ENCODE measurements around the gene HYCC1. TPM values are rescaled to one million over a fixed set of nuclear protein-coding genes. Genes with fewer than 3 reads are reported as not detected.

HYCC1 gene
- total and polyA plus RNA-seq, 9 donors = 8.3 to 27.4 (median 24.2) TPM

DNA sequence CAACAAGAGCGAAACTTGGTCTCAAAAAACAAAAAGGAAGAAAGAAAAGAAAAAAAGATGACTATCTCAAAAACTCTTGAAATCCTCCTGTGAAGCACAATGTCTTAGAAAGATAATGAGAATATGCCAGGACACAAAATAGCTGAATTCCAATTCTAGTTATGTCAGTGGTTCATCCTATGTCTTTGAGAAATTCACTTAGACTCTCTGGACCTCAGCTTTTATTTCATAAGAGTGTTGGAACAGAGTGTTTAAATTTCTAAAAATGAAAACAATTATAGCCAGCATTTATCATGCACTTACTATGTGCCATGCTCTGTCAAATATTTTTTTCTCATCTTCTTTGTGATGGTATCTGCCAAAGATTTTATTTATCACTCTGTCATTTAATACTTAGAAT is 13.3 kb upstream of the HYCC1 start:
- Histone ChIP-seq H3K4me3 (no peak overlapping the region), H3K27ac (no peak overlapping the region), H3K9me3 (no peaks in the 10 kb centered on the region), H3K4me1 (ENCODE audit: insufficient read depth) (no peaks in the 10 kb centered on the region), H3K27me3 (no peaks in the 10 kb centered on the region), H3K36me3 (no peaks in the 10 kb centered on the region)
- DNase-seq = no peak
- intact Hi-C loops (cut with DNase I) = no loop called here
- TF ChIP-seq EP300 (IDR thresholded peaks at IDR 0.05) (no peak), POLR2A (IDR thresholded peaks at IDR 0.05) (no peak)
- TF ChIP-seq, protein P1, sequence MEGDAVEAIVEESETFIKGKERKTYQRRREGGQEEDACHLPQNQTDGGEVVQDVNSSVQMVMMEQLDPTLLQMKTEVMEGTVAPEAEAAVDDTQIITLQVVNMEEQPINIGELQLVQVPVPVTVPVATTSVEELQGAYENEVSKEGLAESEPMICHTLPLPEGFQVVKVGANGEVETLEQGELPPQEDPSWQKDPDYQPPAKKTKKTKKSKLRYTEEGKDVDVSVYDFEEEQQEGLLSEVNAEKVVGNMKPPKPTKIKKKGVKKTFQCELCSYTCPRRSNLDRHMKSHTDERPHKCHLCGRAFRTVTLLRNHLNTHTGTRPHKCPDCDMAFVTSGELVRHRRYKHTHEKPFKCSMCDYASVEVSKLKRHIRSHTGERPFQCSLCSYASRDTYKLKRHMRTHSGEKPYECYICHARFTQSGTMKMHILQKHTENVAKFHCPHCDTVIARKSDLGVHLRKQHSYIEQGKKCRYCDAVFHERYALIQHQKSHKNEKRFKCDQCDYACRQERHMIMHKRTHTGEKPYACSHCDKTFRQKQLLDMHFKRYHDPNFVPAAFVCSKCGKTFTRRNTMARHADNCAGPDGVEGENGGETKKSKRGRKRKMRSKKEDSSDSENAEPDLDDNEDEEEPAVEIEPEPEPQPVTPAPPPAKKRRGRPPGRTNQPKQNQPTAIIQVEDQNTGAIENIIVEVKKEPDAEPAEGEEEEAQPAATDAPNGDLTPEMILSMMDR (IDR thresholded peaks at IDR 0.05) = no peak
- WGBS, 3 donors = 95 to 100% (median 100%) methylated on average over 1 of the region's 1 CpG

- WGBS, 3 donors = 61 to 78% (median 76%) methylated on average over 4 of the region's 4 CpGs
- Histone ChIP-seq H3K4me3 (no peak overlapping the region), H3K27ac (no peak overlapping the region), H3K9me3 (no peaks in the 10 kb centered on the region), H3K27me3 (no peaks in the 10 kb centered on the region), H3K36me3 (no peaks in the 10 kb centered on the region), H3K4me1 (ENCODE audit: insufficient read depth) (no peaks in the 10 kb centered on the region)
- TF ChIP-seq, protein P1 (IDR thresholded peaks at IDR 0.05) = no peak
- TF ChIP-seq POLR2A (IDR thresholded peaks at IDR 0.05) (no peak), EP300 (IDR thresholded peaks at IDR 0.05) (no peak)
- DNase-seq = no peak
- intact Hi-C loops (cut with DNase I) = no loop called here
Observed at GRCh38 chr7:23026164-23026563, 12.2 kb upstream of the HYCC1 start.

DNA sequence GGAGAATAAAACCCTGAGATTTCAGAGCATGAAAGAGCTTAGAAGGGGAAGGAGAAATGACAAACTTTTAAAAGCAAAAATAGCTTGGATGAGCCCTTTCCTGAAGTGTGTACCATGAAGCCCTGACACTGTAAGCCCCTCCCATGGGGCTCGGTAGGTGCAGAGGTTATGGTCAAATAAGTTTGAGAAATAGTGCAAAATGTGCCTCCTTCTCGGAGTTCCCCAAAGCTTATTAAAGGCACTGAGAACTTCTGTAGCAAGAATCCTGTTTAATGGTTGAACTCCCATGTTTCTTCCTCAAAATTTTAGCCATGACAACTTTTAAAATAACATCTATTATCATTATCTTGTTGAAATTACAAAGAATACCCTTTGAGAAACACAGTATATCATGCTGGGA is 10.5 kb upstream of the HYCC1 start:
- TF ChIP-seq POLR2A (IDR thresholded peaks at IDR 0.05) (no peak), EP300 (IDR thresholded peaks at IDR 0.05) (no peak)
- TF ChIP-seq, protein P1 (IDR thresholded peaks at IDR 0.05) = no peak
- intact Hi-C loops (cut with DNase I) = no loop called here
- H3K36me3 ChIP-seq = no peaks in the 10 kb centered on the region
- H3K4me3 ChIP-seq = no peak overlapping the region
- no peaks in the 10 kb centered on the region for H3K27me3 ChIP-seq
- no peaks in the 10 kb centered on the region for H3K9me3 ChIP-seq
- WGBS, 3 donors = 85 to 93% (median 93%) methylated on average over 2 of the region's 2 CpGs
- no peaks in the 10 kb centered on the region for H3K4me1 ChIP-seq (ENCODE audit: insufficient read depth)
- no peak overlapping the region for H3K27ac ChIP-seq
- no peak for DNase-seq

- H3K4me1 ChIP-seq (ENCODE audit: insufficient read depth) = no peaks in the 10 kb centered on the region
- WGBS, 3 donors = 89 to 94% (median 94%) methylated on average over 2 of the region's 2 CpGs
- no peak for DNase-seq
- H3K27me3 ChIP-seq = no peaks in the 10 kb centered on the region
- TF ChIP-seq EP300 (IDR thresholded peaks at IDR 0.05) (no peak), POLR2A (IDR thresholded peaks at IDR 0.05) (no peak)
- TF ChIP-seq, protein P1 (IDR thresholded peaks at IDR 0.05) = no peak
- no peaks in the 10 kb centered on the region for H3K36me3 ChIP-seq
- intact Hi-C loops (cut with DNase I) = no loop called here
- no peaks in the 10 kb centered on the region for H3K9me3 ChIP-seq
- no peak overlapping the region for H3K4me3 ChIP-seq
- H3K27ac ChIP-seq = no peak overlapping the region
Observed at GRCh38 chr7:23022851-23023250, 8.9 kb upstream of the HYCC1 start.
